Kidney (tissue), 14 donors: ENCODE data around the gene CES2. TPM values are rescaled to one million over a fixed set of nuclear protein-coding genes. Genes with fewer than 3 reads are reported as not detected.

Source experiments
- DNase-seq, 5 donors: peaks; one replicate each; pipeline ENCODE4 v3.0.0-alpha.2; 2013 to 2020
- FAIRE-seq: peaks from 2 replicates; lab custom pipeline; 2012; peaks lifted over from hg19 to GRCh38; lab: Jason Lieb, UNC
- H3K27ac ChIP-seq, 2 donors: one replicate each; pipeline ENCODE4 v1.7.0; 2013; ENCODE audit warnings: low read depth in 2 of 2, low read length in 2 of 2, inconsistent platforms in 1 of 2
- H3K27me3 ChIP-seq: one replicate; pipeline ENCODE4 v1.7.1; 2013; ENCODE audit warnings: low read length, inconsistent platforms; ENCODE audit not compliant: control insufficient read depth, insufficient read depth
- H3K36me3 ChIP-seq, 3 donors: one replicate each; pipeline versions ENCODE4 v1.7.0 to v1.7.1; 2013; ENCODE audit warnings: low read length in 3 of 3, control low read depth in 1 of 3, inconsistent platforms in 1 of 3; ENCODE audit not compliant: insufficient read depth in 3 of 3, control insufficient read depth in 2 of 3
- H3K4me1 ChIP-seq, 3 donors: one replicate each; pipeline versions ENCODE4 v1.7.0 to v1.7.1; 2013; ENCODE audit warnings: low read length in 3 of 3, inconsistent platforms in 1 of 3, low read depth in 1 of 3; ENCODE audit not compliant: control insufficient read depth in 2 of 3, insufficient read depth in 2 of 3
- H3K4me3 ChIP-seq, 3 donors: one replicate each; pipeline versions ENCODE4 v1.7.0 to v1.8.1; 2013; ENCODE audit warnings: low read length in 3 of 3, control low read depth in 1 of 3, inconsistent platforms in 1 of 3
- H3K9ac ChIP-seq, 3 donors: one replicate each; pipeline versions ENCODE4 v1.7.0 to v1.7.1; 2013; ENCODE audit warnings: low read length in 3 of 3, control low read depth in 1 of 3, inconsistent platforms in 1 of 3
- H3K9me3 ChIP-seq, 3 donors: one replicate each; pipeline versions ENCODE4 v1.7.0 to v1.7.1; 2013; ENCODE audit warnings: low read length in 3 of 3, control low read depth in 1 of 3, inconsistent platforms in 1 of 3; ENCODE audit not compliant: control insufficient read depth in 2 of 3, insufficient read depth in 1 of 3
- intact Hi-C: fragments of 100-400 bp; cut with DNase I; formaldehyde crosslinking; loops from one replicate; pipeline ENCODE4 v1.11.1; 2022
- polyA plus RNA-seq: library from polyadenylated mRNA; stranded (reverse); fragments of 350-450 nt; fragmentation: Illumina TruSeq; extraction: RNeasy Lipid Tissue Mini Kit (QIAGEN cat#74804); gene quantifications from one replicate; pipeline ENCODE4 v1.2.3, GENCODE V29; 2014; ENCODE audit warnings: low read depth, low replicate concordance; ENCODE audit not compliant: insufficient read depth
- total RNA-seq: library from RNA; stranded (reverse); fragmentation: NEBNext Ultra II Directional; extraction: Animal tissue kit (Norgen Biotek cat#: 25700); gene quantifications from one replicate; pipeline ENCODE4 v1.2.1, GENCODE V29; 2021
- TF ChIP-seq, protein P1 (sequence below): IDR thresholded peaks from 3 replicates; pipeline ENCODE4 v1.5.1; 2012; ENCODE audit warnings: mild to moderate bottlenecking, moderate library complexity, borderline replicate concordance; ENCODE audit not compliant: insufficient read depth; ENCODE audit errors: extremely low read depth
- donor health status: control.
- donor health status: control.
- donor health status: control.
- donor health status: control.
- donor health status: control.
- donor health status: DM: yes; HTN: yes; CAD: no.
- donor health status: Normal renal cell carcinoma (clear cell type).

CES2 gene
- total and polyA plus RNA-seq, 2 donors from 2014 or later, result 72.1 to 76.9 TPM

GRCh38 chr16:66886914-66887313, 48.4 kb upstream of the CES2 start:
- no peaks in the 10 kb centered on the region for H3K27me3 ChIP-seq
- DNase-seq (no peak), FAIRE-seq (no peak)
- peaks cover 0 to 17% (median 15%) of the 10 kb centered on the region in 3 donors for H3K4me1 ChIP-seq
- TF ChIP-seq, protein P1, sequence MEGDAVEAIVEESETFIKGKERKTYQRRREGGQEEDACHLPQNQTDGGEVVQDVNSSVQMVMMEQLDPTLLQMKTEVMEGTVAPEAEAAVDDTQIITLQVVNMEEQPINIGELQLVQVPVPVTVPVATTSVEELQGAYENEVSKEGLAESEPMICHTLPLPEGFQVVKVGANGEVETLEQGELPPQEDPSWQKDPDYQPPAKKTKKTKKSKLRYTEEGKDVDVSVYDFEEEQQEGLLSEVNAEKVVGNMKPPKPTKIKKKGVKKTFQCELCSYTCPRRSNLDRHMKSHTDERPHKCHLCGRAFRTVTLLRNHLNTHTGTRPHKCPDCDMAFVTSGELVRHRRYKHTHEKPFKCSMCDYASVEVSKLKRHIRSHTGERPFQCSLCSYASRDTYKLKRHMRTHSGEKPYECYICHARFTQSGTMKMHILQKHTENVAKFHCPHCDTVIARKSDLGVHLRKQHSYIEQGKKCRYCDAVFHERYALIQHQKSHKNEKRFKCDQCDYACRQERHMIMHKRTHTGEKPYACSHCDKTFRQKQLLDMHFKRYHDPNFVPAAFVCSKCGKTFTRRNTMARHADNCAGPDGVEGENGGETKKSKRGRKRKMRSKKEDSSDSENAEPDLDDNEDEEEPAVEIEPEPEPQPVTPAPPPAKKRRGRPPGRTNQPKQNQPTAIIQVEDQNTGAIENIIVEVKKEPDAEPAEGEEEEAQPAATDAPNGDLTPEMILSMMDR, result no peak
- H3K4me3 ChIP-seq, result peak overlapping the region in 1 of 3 donors; percentile 26
- H3K27ac ChIP-seq, result peak overlapping the region in 1 of 2 donors; percentile 3
- H3K36me3 ChIP-seq, result peaks cover 5 to 18% (median 16%) of the 10 kb centered on the region in 3 donors
- no peaks in the 10 kb centered on the region for H3K9me3 ChIP-seq
- intact Hi-C loops, result no loop called here
- H3K9ac ChIP-seq, result no peak overlapping the region

- TF ChIP-seq, protein P1, result no peak
These were observed 46.4 kb upstream of the CES2 start for GRCh38 chr16:66888647-66889615.

GRCh38 chr16:66889622-66890021, 45.7 kb upstream of the CES2 start:
- TF ChIP-seq, protein P1, result no peak
- Histone ChIP-seq H3K27me3 (no peaks in the 10 kb centered on the region), H3K36me3 (peaks cover 3 to 15% (median 10%) of the 10 kb centered on the region in 3 donors), H3K4me3 (no peak overlapping the region), H3K4me1 (peaks cover 0 to 17% (median 15%) of the 10 kb centered on the region in 3 donors), H3K9ac (no peak overlapping the region), H3K27ac (no peak overlapping the region), H3K9me3 (no peaks in the 10 kb centered on the region)
- intact Hi-C loops, result no loop called here
- FAIRE-seq (no peak), DNase-seq (peak in 1 of 5 donors; percentile 2)

More at GRCh38 chr16:66888647-66889615, 46.4 kb upstream of the CES2 start:
- Histone ChIP-seq H3K9ac (no peak overlapping the region), H3K36me3 (peaks cover 5 to 18% (median 16%) of the 10 kb centered on the region in 3 donors), H3K27ac (peak overlapping the region in 1 of 2 donors; percentile 5), H3K9me3 (no peaks in the 10 kb centered on the region), H3K27me3 (no peaks in the 10 kb centered on the region), H3K4me3 (no peak overlapping the region), H3K4me1 (peaks cover 0 to 17% (median 15%) of the 10 kb centered on the region in 3 donors)
- DNase-seq (peak in 1 of 5 donors; percentile 0), FAIRE-seq (no peak)
- intact Hi-C loops, result no loop called here
